Sigmoid colon (tissue), 4 donors: ENCODE data around the gene WDFY4.

Experiments
- EP300 ChIP-seq, 4 donors: sonication (generic); formaldehyde crosslinking; IDR thresholded peaks; one replicate each; pipeline ENCODE4 v1.6.1; 2017; ENCODE audit warnings: antibody characterized with exemption in 4 of 4
- POLR2A ChIP-seq, 2 donors: fragments of 450-650 bp; IDR thresholded peaks; one replicate each; pipeline ENCODE4 v1.6.1; 2016; ENCODE audit warnings: antibody characterized with exemption in 2 of 2, mild to moderate bottlenecking in 2 of 2, moderate library complexity in 2 of 2
- POLR2AphosphoS5 ChIP-seq, 4 donors: sonication (generic); formaldehyde crosslinking; IDR thresholded peaks; one replicate each; pipeline ENCODE4 v1.6.1; 2017; ENCODE audit warnings: antibody characterized with exemption in 4 of 4
- TF ChIP-seq, protein P1 (sequence below), 4 experiments: fragments of 450-650 bp in 3 of 4; fragments of 200-600 bp in 1 of 4; IDR thresholded peaks; one replicate each; pipeline ENCODE4 v1.5.1; 2016 to 2019; ENCODE audit warnings: antibody characterized with exemption in 4 of 4, mild to moderate bottlenecking in 3 of 4, moderate library complexity in 2 of 4

DNA sequence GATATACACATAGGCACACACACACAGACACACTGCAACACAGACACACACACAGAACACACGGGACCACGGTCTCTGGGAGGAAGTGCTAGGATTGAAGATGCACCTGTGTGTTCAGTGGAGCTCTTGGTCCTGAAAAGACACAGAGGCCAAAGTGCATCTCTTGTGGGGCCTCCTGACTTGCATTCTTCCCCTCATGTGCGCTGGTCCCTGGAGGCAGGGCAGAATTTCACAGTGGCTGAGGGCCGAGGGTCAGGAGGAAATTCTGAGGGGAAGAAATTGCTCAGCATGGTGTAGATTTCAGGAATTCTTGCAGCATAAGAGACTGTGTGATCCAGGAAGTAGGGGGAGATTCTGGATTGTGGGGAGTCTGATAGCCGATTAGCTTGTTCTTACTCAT lies 35.9 kb downstream of the WDFY4 start:
- TF ChIP-seq POLR2A (IDR thresholded peaks at IDR 0.05) (no peak), POLR2AphosphoS5 (IDR thresholded peaks at IDR 0.05) (no peak), EP300 (IDR thresholded peaks at IDR 0.05) (no peak)
- TF ChIP-seq, protein P1, sequence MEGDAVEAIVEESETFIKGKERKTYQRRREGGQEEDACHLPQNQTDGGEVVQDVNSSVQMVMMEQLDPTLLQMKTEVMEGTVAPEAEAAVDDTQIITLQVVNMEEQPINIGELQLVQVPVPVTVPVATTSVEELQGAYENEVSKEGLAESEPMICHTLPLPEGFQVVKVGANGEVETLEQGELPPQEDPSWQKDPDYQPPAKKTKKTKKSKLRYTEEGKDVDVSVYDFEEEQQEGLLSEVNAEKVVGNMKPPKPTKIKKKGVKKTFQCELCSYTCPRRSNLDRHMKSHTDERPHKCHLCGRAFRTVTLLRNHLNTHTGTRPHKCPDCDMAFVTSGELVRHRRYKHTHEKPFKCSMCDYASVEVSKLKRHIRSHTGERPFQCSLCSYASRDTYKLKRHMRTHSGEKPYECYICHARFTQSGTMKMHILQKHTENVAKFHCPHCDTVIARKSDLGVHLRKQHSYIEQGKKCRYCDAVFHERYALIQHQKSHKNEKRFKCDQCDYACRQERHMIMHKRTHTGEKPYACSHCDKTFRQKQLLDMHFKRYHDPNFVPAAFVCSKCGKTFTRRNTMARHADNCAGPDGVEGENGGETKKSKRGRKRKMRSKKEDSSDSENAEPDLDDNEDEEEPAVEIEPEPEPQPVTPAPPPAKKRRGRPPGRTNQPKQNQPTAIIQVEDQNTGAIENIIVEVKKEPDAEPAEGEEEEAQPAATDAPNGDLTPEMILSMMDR (IDR thresholded peaks at IDR 0.05): no peak
